WTC11 (cell line): ENCODE results near the gene CHST14.

Experiments used
- ELF4 ChIP-seq: sonication (generic); formaldehyde crosslinking; IDR thresholded peaks from 2 replicates; pipeline ENCODE4 v1.8.1; 2022; ENCODE audit warnings: low read depth, mild to moderate bottlenecking, moderate library complexity, missing genetic modification reagents
- NFE2L1 ChIP-seq: sonication (generic); formaldehyde crosslinking; IDR thresholded peaks from 2 replicates; pipeline ENCODE4 v1.8.1; 2023; ENCODE audit warnings: missing genetic modification reagents
- TF ChIP-seq, protein P1 (sequence below): sonication (generic); formaldehyde crosslinking; IDR thresholded peaks from 2 replicates; pipeline ENCODE4 v1.8.0; 2023; ENCODE audit warnings: mild to moderate bottlenecking, missing genetic modification reagents

DNA sequence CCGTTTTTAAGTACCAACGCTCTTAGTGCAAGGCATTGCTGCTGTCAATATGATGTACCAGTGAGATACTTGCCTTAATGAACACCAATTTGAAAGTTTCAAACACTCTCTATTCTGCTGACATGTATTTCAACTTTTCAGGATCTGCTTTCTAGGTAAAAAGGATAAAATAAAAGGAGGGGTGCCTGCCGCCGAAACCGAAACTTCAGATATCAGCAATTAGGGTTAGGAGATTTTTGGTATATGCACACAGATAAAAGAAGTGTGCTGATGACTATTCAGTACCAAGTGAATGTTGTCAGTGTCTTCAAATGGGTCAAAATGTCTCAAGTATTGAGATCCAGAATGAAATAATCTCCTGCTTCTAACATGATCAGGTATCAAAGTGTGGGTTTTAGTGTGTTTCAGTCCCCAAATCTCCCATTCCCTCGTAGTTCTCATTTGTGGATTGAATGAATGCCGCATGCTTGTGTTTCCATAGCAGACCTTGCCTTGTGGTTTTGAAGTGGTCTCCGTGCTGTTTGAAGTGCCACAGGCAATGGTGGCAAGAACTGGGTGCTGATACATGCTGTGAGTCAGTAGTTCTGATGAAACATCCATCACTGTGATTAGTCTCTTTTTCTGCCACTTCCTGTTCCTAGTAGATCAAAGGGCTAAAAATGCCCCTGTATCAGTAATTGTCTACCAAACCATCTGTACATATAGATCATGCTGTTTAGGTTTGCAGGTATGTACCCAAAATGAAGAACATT, 22.5 kb downstream of the CHST14 start:
- TF ChIP-seq NFE2L1 (CRISPR knock-in tag), result no peak
- TF ChIP-seq, protein P1, sequence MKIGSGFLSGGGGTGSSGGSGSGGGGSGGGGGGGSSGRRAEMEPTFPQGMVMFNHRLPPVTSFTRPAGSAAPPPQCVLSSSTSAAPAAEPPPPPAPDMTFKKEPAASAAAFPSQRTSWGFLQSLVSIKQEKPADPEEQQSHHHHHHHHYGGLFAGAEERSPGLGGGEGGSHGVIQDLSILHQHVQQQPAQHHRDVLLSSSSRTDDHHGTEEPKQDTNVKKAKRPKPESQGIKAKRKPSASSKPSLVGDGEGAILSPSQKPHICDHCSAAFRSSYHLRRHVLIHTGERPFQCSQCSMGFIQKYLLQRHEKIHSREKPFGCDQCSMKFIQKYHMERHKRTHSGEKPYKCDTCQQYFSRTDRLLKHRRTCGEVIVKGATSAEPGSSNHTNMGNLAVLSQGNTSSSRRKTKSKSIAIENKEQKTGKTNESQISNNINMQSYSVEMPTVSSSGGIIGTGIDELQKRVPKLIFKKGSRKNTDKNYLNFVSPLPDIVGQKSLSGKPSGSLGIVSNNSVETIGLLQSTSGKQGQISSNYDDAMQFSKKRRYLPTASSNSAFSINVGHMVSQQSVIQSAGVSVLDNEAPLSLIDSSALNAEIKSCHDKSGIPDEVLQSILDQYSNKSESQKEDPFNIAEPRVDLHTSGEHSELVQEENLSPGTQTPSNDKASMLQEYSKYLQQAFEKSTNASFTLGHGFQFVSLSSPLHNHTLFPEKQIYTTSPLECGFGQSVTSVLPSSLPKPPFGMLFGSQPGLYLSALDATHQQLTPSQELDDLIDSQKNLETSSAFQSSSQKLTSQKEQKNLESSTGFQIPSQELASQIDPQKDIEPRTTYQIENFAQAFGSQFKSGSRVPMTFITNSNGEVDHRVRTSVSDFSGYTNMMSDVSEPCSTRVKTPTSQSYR (CRISPR knock-in tag), result no peak
- TF ChIP-seq ELF4 (CRISPR knock-in tag), result no peak
